SK-N-SH (cell line): ENCODE measurements around the gene CAGE1. TPM values are rescaled to one million over a fixed set of nuclear protein-coding genes. Genes with fewer than 3 reads are reported as not detected.

Source experiments
- CTCF ChIA-PET: fragments of 300-600, 350-600 bp; formaldehyde crosslinking; extraction: SDS; loops from one replicate; lab custom pipeline; 2021; lab: Yijun Ruan, JAX
- POLR2A ChIA-PET: fragments of 350-600 bp; sonication (Branson Sonifier 250); formaldehyde crosslinking; extraction: SDS; loops from one replicate; lab custom pipeline; 2020; ENCODE audit warnings: antibody characterized with exemption, inconsistent platforms; lab: Yijun Ruan, JAX
- DNase-seq: peaks from one replicate; pipeline ENCODE4 v3.0.0; 2012
- H2AFZ ChIP-seq: fragments of 200-600 bp; sonication (generic); 2 replicates; pipeline ENCODE4 v1.8.1; 2016; ENCODE audit warnings: antibody characterized with exemption, mild to moderate bottlenecking, low read depth
- H3F3A ChIP-seq: fragments of 200-600 bp; sonication (generic); replicated peaks from 2 replicates; pipeline ENCODE3; 2016; ENCODE audit warnings: antibody characterized with exemption, mild to moderate bottlenecking; ENCODE audit not compliant: insufficient read depth
- H3K27ac ChIP-seq, 2 experiments: fragments of 200-500 bp in 1 of 2; fragments of 200-600 bp in 1 of 2; sonication (Bioruptor generic) in 1 of 2; sonication (generic), shearing (Covaris generic) in 1 of 2; 2 replicates each; pipeline versions ENCODE4 v1.5.1 to v1.6.1; 2014 to 2016; ENCODE audit warnings: low read depth in 2 of 2, inconsistent platforms in 1 of 2, low read length in 1 of 2, mild to moderate bottlenecking in 1 of 2, mixed read lengths in 1 of 2
- H3K27me3 ChIP-seq: fragments of 200-600 bp; sonication (generic), shearing (Covaris generic); 2 replicates; pipeline ENCODE4 v1.6.1; 2016; ENCODE audit warnings: mixed run types; ENCODE audit not compliant: insufficient read depth
- H3K36me3 ChIP-seq, 2 experiments: fragments of 200-500 bp in 1 of 2; fragments of 200-600 bp in 1 of 2; sonication (Bioruptor generic) in 1 of 2; sonication (generic) in 1 of 2; replicated peaks in 1 of 2; 2 replicates each; pipeline versions ENCODE3 to v1.5.1; 2014 to 2016; ENCODE audit warnings: low read length in 1 of 2, mild to moderate bottlenecking in 1 of 2; ENCODE audit not compliant: insufficient read depth in 2 of 2, control insufficient read depth in 1 of 2
- H3K4me1 ChIP-seq, 2 experiments: fragments of 200-500 bp in 1 of 2; fragments of 200-600 bp in 1 of 2; sonication (Bioruptor generic) in 1 of 2; sonication (generic), shearing (Covaris generic) in 1 of 2; 2 replicates each; pipeline versions ENCODE4 v1.5.1 to v1.6.1; 2014 to 2016; ENCODE audit warnings: low read depth in 1 of 2, low read length in 1 of 2, mixed run types in 1 of 2; ENCODE audit not compliant: insufficient read depth in 2 of 2, control insufficient read depth in 1 of 2
- H3K4me2 ChIP-seq: fragments of 200-600 bp; sonication (generic), shearing (Covaris generic); 2 replicates; pipeline ENCODE4 v1.6.1; 2017; ENCODE audit warnings: mixed run types
- H3K4me3 ChIP-seq, 2 experiments: fragments of 200-500 bp in 1 of 2; fragments of 200-600 bp in 1 of 2; sonication (Bioruptor generic) in 1 of 2; sonication (generic), shearing (Covaris generic) in 1 of 2; 2 replicates each; pipeline versions ENCODE4 v1.5.1 to v1.8.1; 2014 to 2016; ENCODE audit warnings: low read depth in 2 of 2, inconsistent platforms in 1 of 2, low read length in 1 of 2, mild to moderate bottlenecking in 1 of 2, mixed read lengths in 1 of 2, moderate library complexity in 1 of 2
- H3K79me2 ChIP-seq: fragments of 200-600 bp; sonication (generic); 2 replicates; pipeline ENCODE4 v1.8.1; 2017; ENCODE audit warnings: mild to moderate bottlenecking; ENCODE audit not compliant: insufficient read depth
- H3K9ac ChIP-seq: fragments of 200-600 bp; sonication (generic); 2 replicates; pipeline ENCODE4 v1.6.1; 2017; ENCODE audit warnings: mixed run types
- H3K9me2 ChIP-seq: fragments of 200-600 bp; sonication (generic); 2 replicates; pipeline ENCODE4 v1.6.1; 2017; ENCODE audit warnings: mixed run types
- H3K9me3 ChIP-seq: fragments of 200-600 bp; sonication (generic); 2 replicates; pipeline ENCODE4 v1.6.1; 2017; ENCODE audit warnings: mixed run types, mild to moderate bottlenecking, moderate library complexity
- H4K20me1 ChIP-seq: fragments of 200-600 bp; sonication (generic); 2 replicates; pipeline ENCODE4 v1.6.1; 2017; ENCODE audit warnings: mild to moderate bottlenecking, mixed run types; ENCODE audit not compliant: insufficient read depth
- EP300 ChIP-seq, 2 experiments: IDR thresholded peaks; 2 replicates each; pipeline versions ENCODE4 v1.4.0 to v1.6.1; 2012; ENCODE audit warnings: borderline replicate concordance in 1 of 2, low read depth in 1 of 2, low read length in 1 of 2
- EZH2phosphoT487 ChIP-seq: fragments of 200-600 bp; sonication (generic); IDR thresholded peaks from 2 replicates; pipeline ENCODE4 v1.6.1; 2017; ENCODE audit warnings: low read depth, mixed run types, mild to moderate bottlenecking, antibody characterized with exemption, moderate library complexity, borderline replicate concordance
- GATA2 ChIP-seq: sonication (generic); formaldehyde crosslinking; IDR thresholded peaks from 2 replicates; pipeline ENCODE4 v1.5.0; 2020; ENCODE audit warnings: mild to moderate bottlenecking, missing genetic modification reagents
- NRF1 ChIP-seq: IDR thresholded peaks from 2 replicates; pipeline ENCODE4 v1.6.1; 2012; ENCODE audit warnings: low read depth, mild to moderate bottlenecking, low read length
- RCOR1 ChIP-seq: fragments of 150-350 bp; IDR thresholded peaks from 2 replicates; pipeline ENCODE4 v1.6.1; 2017; ENCODE audit warnings: antibody characterized with exemption, low read length
- WGBS: methylation state at CpG from one replicate; pipeline ENCODE4 v1.1.6; 2017; ENCODE audit warnings: low lambda C conversion rate; 5-methylcytosine and 5-hydroxymethylcytosine counted together
- polyA plus RNA-seq, 3 experiments: library from polyadenylated mRNA; depleted of rRNA; stranded (reverse); fragments of >200 nt; gene quantifications; 2 replicates each; pipeline ENCODE4 v1.2.3, GENCODE V29; 2012
- TF ChIP-seq, protein P1 (sequence below): IDR thresholded peaks from 2 replicates; pipeline ENCODE4; 2012
- TF ChIP-seq, protein P2 (sequence below): fragments of 150-350 bp; IDR thresholded peaks from 2 replicates; pipeline ENCODE4 v1.6.1; 2016; ENCODE audit warnings: mild to moderate bottlenecking, low read depth, low read length

CAGE1 gene
- polyA plus RNA-seq, 1 of the 3 experiments (the other 2 are of a cell fraction), result not detected

DNA sequence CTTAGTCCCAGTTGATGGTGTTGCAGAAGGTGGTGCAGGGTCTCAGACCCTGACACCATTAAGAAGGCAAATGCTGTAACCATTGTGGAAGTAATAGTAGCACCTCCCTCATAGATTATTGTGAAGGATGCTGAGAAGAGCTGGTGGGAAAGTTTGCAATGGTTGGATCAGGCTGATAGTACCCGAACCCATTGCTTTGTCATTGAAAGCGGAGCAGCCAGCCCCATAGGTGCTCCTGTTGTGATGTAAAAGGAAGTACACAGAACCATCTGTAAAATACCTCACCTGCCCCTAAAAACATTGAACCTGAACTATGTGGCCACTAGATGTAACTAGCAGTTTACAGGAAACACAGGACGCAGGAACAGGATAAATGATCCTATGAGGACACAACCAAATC is 31.5 kb upstream of the CAGE1 start:
- H3K9me3 ChIP-seq, result no peaks in the 10 kb centered on the region
- H3K9ac ChIP-seq, result no peak overlapping the region
- no peaks in the 10 kb centered on the region for H3K9me2 ChIP-seq
- TF ChIP-seq, protein P1, sequence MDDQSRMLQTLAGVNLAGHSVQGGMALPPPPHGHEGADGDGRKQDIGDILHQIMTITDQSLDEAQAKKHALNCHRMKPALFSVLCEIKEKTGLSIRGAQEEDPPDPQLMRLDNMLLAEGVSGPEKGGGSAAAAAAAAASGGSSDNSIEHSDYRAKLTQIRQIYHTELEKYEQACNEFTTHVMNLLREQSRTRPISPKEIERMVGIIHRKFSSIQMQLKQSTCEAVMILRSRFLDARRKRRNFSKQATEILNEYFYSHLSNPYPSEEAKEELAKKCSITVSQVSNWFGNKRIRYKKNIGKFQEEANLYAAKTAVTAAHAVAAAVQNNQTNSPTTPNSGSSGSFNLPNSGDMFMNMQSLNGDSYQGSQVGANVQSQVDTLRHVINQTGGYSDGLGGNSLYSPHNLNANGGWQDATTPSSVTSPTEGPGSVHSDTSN, result no peak
- TF ChIP-seq GATA2 (no peak), EZH2phosphoT487 (no peak), EP300 (IDR thresholded peaks at IDR 0.05; ENCODE audit: borderline replicate concordance in 1 of 2, low read depth in 1 of 2, low read length in 1 of 2) (no peak)
- H3K4me1 ChIP-seq, result peaks cover 0 to 7% of the 10 kb centered on the region in 2 experiments; a peak in 1 of 4 replicates
- H2AFZ ChIP-seq, result no peak overlapping the region
- ChIA-PET CTCF (interaction anchor here (1.0 kb wide), 1 partner anchor 195 kb away, joined by 3 read pairs; no protein-coding TSS in a partner anchor), POLR2A (no interaction called here)
- no peak for DNase-seq
- H3K36me3 ChIP-seq, result peaks cover 22 to 26% of the 10 kb centered on the region in 2 experiments
- H3K4me3 ChIP-seq, result no peak overlapping the region
- no peaks in the 10 kb centered on the region for H3F3A ChIP-seq
- H4K20me1 ChIP-seq, result no peaks in the 10 kb centered on the region
- WGBS, result 91% methylated on average over 3 of the region's 3 CpGs
- no peaks in the 10 kb centered on the region for H3K27me3 ChIP-seq
- no peak overlapping the region for H3K27ac ChIP-seq
- H3K79me2 ChIP-seq, result no peaks in the 10 kb centered on the region
- H3K4me2 ChIP-seq, result no peak overlapping the region

DNA sequence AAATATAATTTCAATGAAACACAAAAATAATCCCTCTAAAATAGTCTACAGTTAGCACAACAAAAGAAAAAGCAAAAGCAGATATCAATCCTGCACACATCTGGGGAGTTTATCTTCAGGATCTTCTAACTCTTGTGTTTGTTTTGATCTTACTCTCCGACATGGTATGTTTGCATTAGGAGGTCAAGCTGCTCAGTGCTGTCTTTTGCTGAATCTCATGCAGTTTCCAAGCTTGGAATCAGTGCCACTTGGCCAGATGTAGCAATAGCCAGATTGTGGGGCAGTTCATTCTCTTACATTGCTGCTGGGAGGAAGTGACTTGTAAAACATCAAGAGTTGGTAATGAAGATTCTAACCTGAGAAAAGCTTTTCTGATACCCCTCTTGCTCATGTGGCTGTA is 29.5 kb upstream of the CAGE1 start:
- H3K79me2 ChIP-seq, result no peaks in the 10 kb centered on the region
- H3K9me3 ChIP-seq, result no peaks in the 10 kb centered on the region
- H3K9ac ChIP-seq, result no peak overlapping the region
- no peak overlapping the region for H3K4me2 ChIP-seq
- H3K9me2 ChIP-seq, result no peaks in the 10 kb centered on the region
- TF ChIP-seq GATA2 (0 out of 2 replicates have a peak, but pooled peaks have one; percentile 11), NRF1 (no peak)
- TF ChIP-seq, all 33 proteins: peak for 1
- Histone ChIP-seq H3K4me1 (peaks cover 0 to 7% of the 10 kb centered on the region in 2 experiments; a peak in 1 of 4 replicates), H2AFZ (no peak overlapping the region), H3F3A (no peaks in the 10 kb centered on the region), H3K4me3 (no peak overlapping the region), H3K36me3 (peaks cover 37 to 46% of the 10 kb centered on the region in 2 experiments), H3K27me3 (no peaks in the 10 kb centered on the region), H4K20me1 (no peaks in the 10 kb centered on the region), H3K27ac (no peak overlapping the region)
- ChIA-PET CTCF (no interaction called here), POLR2A (no interaction called here)
- no peak for DNase-seq
- 56% methylated on average over 1 of the region's 1 CpG for WGBS

DNA sequence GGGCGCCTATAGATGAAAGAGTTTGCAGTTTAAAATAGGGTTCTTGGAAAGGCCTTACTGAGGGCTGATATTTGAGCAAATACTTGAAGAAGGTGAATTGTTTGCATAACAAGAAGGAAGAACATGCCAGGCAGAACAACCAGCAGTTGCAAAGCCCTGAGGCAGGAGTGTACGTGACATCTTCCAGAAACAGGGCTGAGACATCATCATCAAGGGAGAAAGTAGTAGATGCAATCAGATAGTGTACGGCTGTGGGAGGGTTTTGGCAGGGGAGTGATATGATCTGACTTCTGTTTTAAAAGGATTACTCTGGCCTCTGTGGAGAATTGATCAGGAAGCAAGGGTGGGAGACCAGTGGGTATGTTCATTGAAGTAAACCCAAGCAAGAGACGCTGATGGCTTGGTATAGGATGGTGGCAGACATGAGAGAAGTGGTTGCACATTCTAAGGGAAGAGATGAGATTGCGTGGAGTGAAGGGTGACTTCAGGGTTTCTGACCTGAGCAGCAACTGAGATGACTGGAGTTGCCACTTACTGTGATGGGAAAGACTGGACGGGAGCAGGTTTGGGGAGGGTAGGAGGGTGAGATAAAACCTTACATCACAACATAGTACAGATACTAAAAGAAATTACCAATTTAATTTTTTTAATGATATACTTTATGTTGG is 28.8 kb upstream of the CAGE1 start:
- POLR2A ChIA-PET, result no interaction called here
- Histone ChIP-seq H3K4me3 (no peak overlapping the region), H3K36me3 (peaks cover 43 to 53% of the 10 kb centered on the region in 2 experiments), H3K4me2 (no peak overlapping the region), H3K27ac (no peak overlapping the region; a peak in 1 of 4 replicates), H3F3A (no peaks in the 10 kb centered on the region), H3K9me2 (no peaks in the 10 kb centered on the region), H3K9me3 (no peaks in the 10 kb centered on the region)
- CTCF ChIA-PET, result no interaction called here
- 72% methylated on average over 6 of the region's 6 CpGs for WGBS
- TF ChIP-seq RCOR1, result peak; percentile 28; the same call in 1 of the 2 replicates
- TF ChIP-seq, protein P2, sequence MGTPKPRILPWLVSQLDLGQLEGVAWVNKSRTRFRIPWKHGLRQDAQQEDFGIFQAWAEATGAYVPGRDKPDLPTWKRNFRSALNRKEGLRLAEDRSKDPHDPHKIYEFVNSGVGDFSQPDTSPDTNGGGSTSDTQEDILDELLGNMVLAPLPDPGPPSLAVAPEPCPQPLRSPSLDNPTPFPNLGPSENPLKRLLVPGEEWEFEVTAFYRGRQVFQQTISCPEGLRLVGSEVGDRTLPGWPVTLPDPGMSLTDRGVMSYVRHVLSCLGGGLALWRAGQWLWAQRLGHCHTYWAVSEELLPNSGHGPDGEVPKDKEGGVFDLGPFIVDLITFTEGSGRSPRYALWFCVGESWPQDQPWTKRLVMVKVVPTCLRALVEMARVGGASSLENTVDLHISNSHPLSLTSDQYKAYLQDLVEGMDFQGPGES, result no peak
- peak in 1 of 2 experiments; percentile 20; a peak in 1 of 4 replicates for TF ChIP-seq EP300 (IDR thresholded peaks at IDR 0.05; ENCODE audit: borderline replicate concordance in 1 of 2, low read depth in 1 of 2, low read length in 1 of 2)
- peak; percentile 90 for TF ChIP-seq GATA2
- TF ChIP-seq, all 33 proteins: peak for 3
- Histone ChIP-seq H2AFZ (no peak overlapping the region), H4K20me1 (no peaks in the 10 kb centered on the region), H3K79me2 (no peaks in the 10 kb centered on the region), H3K27me3 (no peaks in the 10 kb centered on the region), H3K4me1 (peaks cover 0 to 7% of the 10 kb centered on the region in 2 experiments; a peak in 1 of 4 replicates), H3K9ac (no peak overlapping the region)
- peak; percentile 42 for DNase-seq
